Measurements from ENCODE around the gene ASF1B.

ASF1B gene

DNA sequence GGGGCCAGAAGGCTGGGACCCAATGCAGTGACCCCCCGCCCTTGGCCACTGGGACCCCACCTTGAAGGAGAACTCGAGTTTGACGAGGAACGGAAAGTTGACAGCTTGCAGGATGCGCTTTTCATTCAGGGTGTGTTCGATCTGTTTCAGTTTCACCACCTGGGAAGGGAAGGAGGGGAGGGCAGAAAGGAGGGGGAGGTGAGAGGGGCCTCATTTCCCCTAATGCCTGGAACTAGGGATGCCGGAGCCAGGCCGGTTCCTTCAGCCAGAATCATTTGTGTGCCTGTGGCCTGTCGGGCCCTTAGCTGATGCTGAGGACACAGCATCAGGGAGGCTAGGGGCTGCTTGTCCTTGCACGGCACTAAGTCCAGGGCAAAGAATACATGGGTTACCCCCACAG lies 33.6 kb downstream of the ASF1B start:
- Histone ChIP-seq H3K27me3 (ENCODE audit: low read length) (no peaks in the 10 kb centered on the region), H3K9me3 (ENCODE audit: insufficient read depth, low read length) (no peaks in the 10 kb centered on the region), H3K4me3 (ENCODE audit: insufficient read depth, low read length, poor library complexity, severe bottlenecking) (no peak overlapping the region), H3K27ac (ENCODE audit: low read depth, low read length) (no peak overlapping the region), H3K79me2 (ENCODE audit: insufficient read depth, low read length) (no peaks in the 10 kb centered on the region), H4K20me1 (ENCODE audit: low read depth, low read length) (no peaks in the 10 kb centered on the region), H3K9ac (ENCODE audit: low read length) (no peak overlapping the region), H3F3A (ENCODE audit: insufficient read depth) (peaks cover 3% of the 10 kb centered on the region; the same call in 1 of the 2 replicates), H3K4me2 (ENCODE audit: low read depth, low read length, poor library complexity, severe bottlenecking) (no peak overlapping the region), H3K9me2 (replicated peaks; ENCODE audit: insufficient read depth, low read length) (no peaks in the 10 kb centered on the region), H3K36me3 (ENCODE audit: low read length) (peaks cover 2% of the 10 kb centered on the region; the same call in 1 of the 2 replicates), H2AFZ (ENCODE audit: low read depth, low read length, severe bottlenecking) (no peak overlapping the region)
- no peak for TF ChIP-seq EZH2phosphoT487 (conservative IDR thresholded peaks at IDR 0.05; ENCODE audit: low read length)
- TF ChIP-seq, protein P1, sequence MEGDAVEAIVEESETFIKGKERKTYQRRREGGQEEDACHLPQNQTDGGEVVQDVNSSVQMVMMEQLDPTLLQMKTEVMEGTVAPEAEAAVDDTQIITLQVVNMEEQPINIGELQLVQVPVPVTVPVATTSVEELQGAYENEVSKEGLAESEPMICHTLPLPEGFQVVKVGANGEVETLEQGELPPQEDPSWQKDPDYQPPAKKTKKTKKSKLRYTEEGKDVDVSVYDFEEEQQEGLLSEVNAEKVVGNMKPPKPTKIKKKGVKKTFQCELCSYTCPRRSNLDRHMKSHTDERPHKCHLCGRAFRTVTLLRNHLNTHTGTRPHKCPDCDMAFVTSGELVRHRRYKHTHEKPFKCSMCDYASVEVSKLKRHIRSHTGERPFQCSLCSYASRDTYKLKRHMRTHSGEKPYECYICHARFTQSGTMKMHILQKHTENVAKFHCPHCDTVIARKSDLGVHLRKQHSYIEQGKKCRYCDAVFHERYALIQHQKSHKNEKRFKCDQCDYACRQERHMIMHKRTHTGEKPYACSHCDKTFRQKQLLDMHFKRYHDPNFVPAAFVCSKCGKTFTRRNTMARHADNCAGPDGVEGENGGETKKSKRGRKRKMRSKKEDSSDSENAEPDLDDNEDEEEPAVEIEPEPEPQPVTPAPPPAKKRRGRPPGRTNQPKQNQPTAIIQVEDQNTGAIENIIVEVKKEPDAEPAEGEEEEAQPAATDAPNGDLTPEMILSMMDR (IDR thresholded peaks at IDR 0.05; ENCODE audit: insufficient read depth, low read length, poor library complexity, severe bottlenecking) = no peak

DNA sequence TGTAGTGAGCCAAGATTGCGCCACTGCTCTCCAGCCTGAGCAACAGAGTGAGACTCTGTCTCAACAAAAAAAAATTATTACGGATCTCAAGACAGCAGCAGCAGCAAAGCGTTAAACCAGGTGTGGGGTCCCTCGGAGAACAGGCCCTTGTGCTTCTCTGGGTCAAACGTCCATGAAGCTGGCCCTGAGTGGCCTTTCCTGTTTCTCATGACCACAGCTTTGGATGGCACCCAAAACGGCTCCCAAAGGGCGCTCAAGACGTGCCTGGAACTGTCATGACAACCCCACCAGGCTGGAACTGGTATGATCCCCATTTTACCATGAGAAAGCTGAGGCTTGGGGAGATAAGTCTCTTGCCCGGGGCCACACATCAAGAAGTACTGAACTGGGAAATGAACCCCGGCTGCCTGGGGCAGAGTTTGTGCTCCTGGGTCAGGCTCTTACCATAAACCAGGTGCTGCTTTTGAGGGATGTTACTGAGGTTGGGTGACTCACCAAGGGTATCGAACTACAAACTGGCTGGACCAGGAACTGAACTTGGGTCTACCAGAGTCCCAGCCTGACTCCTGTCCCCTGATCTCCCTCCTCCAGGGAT lies 34.2 kb downstream of the ASF1B start:
- H2AFZ ChIP-seq (ENCODE audit: low read depth, low read length, severe bottlenecking) = no peak overlapping the region
- peaks cover 3% of the 10 kb centered on the region; the same call in 1 of the 2 replicates for H3F3A ChIP-seq (ENCODE audit: insufficient read depth)
- peaks cover 2% of the 10 kb centered on the region; the same call in 1 of the 2 replicates for H3K36me3 ChIP-seq (ENCODE audit: low read length)
- H3K4me3 ChIP-seq (ENCODE audit: insufficient read depth, low read length, poor library complexity, severe bottlenecking) = no peak overlapping the region
- no peaks in the 10 kb centered on the region for H3K9me2 ChIP-seq (replicated peaks; ENCODE audit: insufficient read depth, low read length)
- H3K9me3 ChIP-seq (ENCODE audit: insufficient read depth, low read length) = no peaks in the 10 kb centered on the region
- no peak overlapping the region for H3K27ac ChIP-seq (ENCODE audit: low read depth, low read length)
- no peak for TF ChIP-seq EZH2phosphoT487 (conservative IDR thresholded peaks at IDR 0.05; ENCODE audit: low read length)
- TF ChIP-seq, protein P1 (IDR thresholded peaks at IDR 0.05; ENCODE audit: insufficient read depth, low read length, poor library complexity, severe bottlenecking) = no peak
- no peaks in the 10 kb centered on the region for H3K27me3 ChIP-seq (ENCODE audit: low read length)
- no peaks in the 10 kb centered on the region for H4K20me1 ChIP-seq (ENCODE audit: low read depth, low read length)
- no peaks in the 10 kb centered on the region for H3K79me2 ChIP-seq (ENCODE audit: insufficient read depth, low read length)
- H3K9ac ChIP-seq (ENCODE audit: low read length) = no peak overlapping the region
- H3K4me2 ChIP-seq (ENCODE audit: low read depth, low read length, poor library complexity, severe bottlenecking) = no peak overlapping the region

DNA sequence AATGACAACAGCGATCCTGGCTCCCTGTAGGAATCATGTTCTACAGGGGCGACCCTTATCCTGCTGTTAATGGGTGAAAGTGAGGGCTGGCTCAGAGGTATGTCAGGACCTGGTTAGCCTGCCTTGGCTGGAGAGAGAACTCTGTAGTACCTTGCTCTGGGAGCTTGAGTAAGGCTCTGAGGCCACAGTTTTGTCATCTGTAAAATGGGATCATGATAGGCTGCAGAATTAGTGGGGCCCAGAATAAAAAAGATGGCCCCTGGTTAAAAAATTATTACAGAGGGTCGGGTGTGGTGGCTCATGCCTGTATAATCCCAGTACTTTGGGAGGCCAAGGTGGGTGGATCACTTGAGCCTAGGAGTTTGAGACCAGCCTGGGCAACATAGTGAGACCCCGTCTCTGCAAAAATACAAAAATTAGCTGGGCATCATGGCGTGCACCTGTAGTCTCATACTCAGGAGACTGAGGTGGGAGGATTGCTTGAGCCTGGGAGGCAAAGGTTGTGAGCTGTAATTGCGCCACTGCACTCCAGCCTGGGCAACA lies 35.3 kb downstream of the ASF1B start:
- no peaks in the 10 kb centered on the region for H3K9me2 ChIP-seq (replicated peaks; ENCODE audit: insufficient read depth, low read length)
- no peaks in the 10 kb centered on the region for H3K79me2 ChIP-seq (ENCODE audit: insufficient read depth, low read length)
- H3K4me2 ChIP-seq (ENCODE audit: low read depth, low read length, poor library complexity, severe bottlenecking) = no peak overlapping the region
- H2AFZ ChIP-seq (ENCODE audit: low read depth, low read length, severe bottlenecking) = no peak overlapping the region
- TF ChIP-seq, protein P1 (IDR thresholded peaks at IDR 0.05; ENCODE audit: insufficient read depth, low read length, poor library complexity, severe bottlenecking) = no peak
- no peak for TF ChIP-seq EZH2phosphoT487 (conservative IDR thresholded peaks at IDR 0.05; ENCODE audit: low read length)
- H3K27ac ChIP-seq (ENCODE audit: low read depth, low read length) = no peak overlapping the region
- no peaks in the 10 kb centered on the region for H3K9me3 ChIP-seq (ENCODE audit: insufficient read depth, low read length)
- H4K20me1 ChIP-seq (ENCODE audit: low read depth, low read length) = no peaks in the 10 kb centered on the region
- H3F3A ChIP-seq (ENCODE audit: insufficient read depth) = peaks cover 3% of the 10 kb centered on the region; the same call in 1 of the 2 replicates
- H3K27me3 ChIP-seq (ENCODE audit: low read length) = no peaks in the 10 kb centered on the region
- H3K9ac ChIP-seq (ENCODE audit: low read length) = no peak overlapping the region
- H3K4me3 ChIP-seq (ENCODE audit: insufficient read depth, low read length, poor library complexity, severe bottlenecking) = no peak overlapping the region
- H3K36me3 ChIP-seq (ENCODE audit: low read length) = peaks cover 2% of the 10 kb centered on the region; the same call in 1 of the 2 replicates
